ENCODE data around the gene POR. TPM values are rescaled to one million over a fixed set of nuclear protein-coding genes. Genes with fewer than 3 reads are reported as not detected.

Gene POR
- total and polyA plus RNA-seq, 2 donors (not counting 1 experiment from before 2014, with no cell fraction given) = 68.4 to 78.4 TPM

DNA sequence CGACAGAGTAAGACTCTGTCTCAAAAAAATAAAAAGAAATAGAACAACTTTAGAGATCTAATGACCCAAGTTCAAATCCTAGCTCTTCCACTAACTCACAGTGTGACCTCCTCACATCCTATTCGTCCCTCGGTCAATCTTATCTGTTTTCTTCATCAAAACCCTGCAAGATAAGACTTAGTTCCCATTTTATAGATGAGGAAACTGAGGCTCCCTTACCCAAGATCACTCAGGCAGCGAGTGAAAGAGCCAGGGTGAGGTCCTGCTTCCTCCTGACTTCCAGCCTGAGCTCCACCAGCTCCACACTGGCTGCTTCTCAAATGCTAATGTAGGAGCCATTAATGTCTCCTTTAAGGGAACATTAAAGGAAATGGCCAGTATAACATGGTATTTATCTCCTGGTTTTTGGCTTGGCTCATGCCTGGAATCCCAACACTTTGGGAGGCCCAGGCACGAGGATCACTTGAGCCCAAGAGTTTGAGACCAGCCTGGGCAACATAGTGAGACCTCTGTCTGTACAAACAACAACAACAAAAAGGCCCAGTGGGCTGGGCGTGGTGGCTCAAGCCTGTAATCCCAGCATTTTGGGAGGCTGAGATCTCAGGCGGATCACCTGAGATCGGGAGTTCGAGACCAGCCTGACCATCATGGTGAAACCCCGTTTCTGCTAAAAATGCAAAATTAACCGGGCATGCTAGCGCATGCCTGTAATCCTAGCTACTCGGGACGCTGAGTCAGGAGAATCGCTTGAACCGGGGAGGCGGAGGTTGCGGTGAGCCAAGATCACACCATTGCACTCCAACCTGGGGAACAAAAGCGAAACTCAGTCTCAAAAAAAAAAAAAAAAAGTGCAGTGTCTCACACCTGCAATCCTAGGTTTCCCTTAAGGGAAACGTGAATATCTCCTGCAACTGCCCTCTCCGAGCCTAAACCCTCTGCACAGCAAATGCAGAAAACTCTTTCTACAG is 39.6 kb upstream of the POR start:
- WGBS (ENCODE audit: insufficient coverage) = 91% methylated on average over 20 of the region's 21 CpGs
- Mint-ChIP-seq H3K4me3 (no peak overlapping the region), H3K27me3 (no peaks in the 10 kb centered on the region), H3K9me3 (ENCODE audit: insufficient read depth) (no peaks in the 10 kb centered on the region), H3K27ac (no peak overlapping the region), H3K4me1 (peaks cover 21% of the 10 kb centered on the region)
- intact Hi-C loops (cut with micrococcal nuclease) = no loop called here
- Histone ChIP-seq H3K4me2 (replicated peaks; ENCODE audit: low read depth, low read length, poor library complexity, severe bottlenecking) (no peak overlapping the region), H3K4me1 (ENCODE audit: control insufficient read depth in 2 of 2, insufficient read depth in 2 of 2, low read length in 2 of 2) (peaks cover 18 to 19% of the 10 kb centered on the region in 2 donors), H2AFZ (ENCODE audit: insufficient read depth, low read depth, low read length, poor library complexity, severe bottlenecking) (no peak overlapping the region), H3K27ac (ENCODE audit: low read length in 2 of 2) (no peak overlapping the region), H4K20me1 (ENCODE audit: control insufficient read depth, insufficient read depth, low read length, poor library complexity, severe bottlenecking) (no peaks in the 10 kb centered on the region), H3K79me2 (ENCODE audit: control insufficient read depth, insufficient read depth, low read length) (peaks cover 21% of the 10 kb centered on the region), H3K36me3 (replicated peaks in 1 of 2; ENCODE audit: control extremely low read depth in 1 of 2, control insufficient read depth in 1 of 2, extremely low read depth in 1 of 2, insufficient read depth in 2 of 2, low read length in 1 of 2) (no peaks in the 10 kb centered on the region), H3K27me3 (replicated peaks in 1 of 4; ENCODE audit: control extremely low read depth in 1 of 4, control insufficient read depth in 3 of 4, insufficient read depth in 4 of 4, low read length in 3 of 4) (no peaks in the 10 kb centered on the region), H3K9ac (ENCODE audit: low read length) (no peak overlapping the region), H3K9me3 (ENCODE audit: control extremely low read depth in 1 of 3, control insufficient read depth in 2 of 3, insufficient read depth in 1 of 3, low read length in 2 of 3) (peaks cover 0 to 2% (median 0%) of the 10 kb centered on the region in 3 donors), H3K4me3 (ENCODE audit: control extremely low read depth in 1 of 5, extremely low read depth in 1 of 5, insufficient read depth in 1 of 5, low read depth in 2 of 5, low read length in 4 of 5) (no peak overlapping the region)
- POLR2A ChIA-PET = interaction anchor here (0.5 kb wide), 1 partner anchor 347 kb away, joined by 4 read pairs; no protein-coding TSS in a partner anchor
- ATAC-seq (ENCODE audit: low read depth) (no peak), DNase-seq (no peak)
- no peak for TF ChIP-seq EZH2 (IDR thresholded peaks at IDR 0.05; ENCODE audit: borderline replicate concordance, insufficient read depth, low read depth, low read length, poor library complexity, severe bottlenecking)
- TF ChIP-seq, protein P1, sequence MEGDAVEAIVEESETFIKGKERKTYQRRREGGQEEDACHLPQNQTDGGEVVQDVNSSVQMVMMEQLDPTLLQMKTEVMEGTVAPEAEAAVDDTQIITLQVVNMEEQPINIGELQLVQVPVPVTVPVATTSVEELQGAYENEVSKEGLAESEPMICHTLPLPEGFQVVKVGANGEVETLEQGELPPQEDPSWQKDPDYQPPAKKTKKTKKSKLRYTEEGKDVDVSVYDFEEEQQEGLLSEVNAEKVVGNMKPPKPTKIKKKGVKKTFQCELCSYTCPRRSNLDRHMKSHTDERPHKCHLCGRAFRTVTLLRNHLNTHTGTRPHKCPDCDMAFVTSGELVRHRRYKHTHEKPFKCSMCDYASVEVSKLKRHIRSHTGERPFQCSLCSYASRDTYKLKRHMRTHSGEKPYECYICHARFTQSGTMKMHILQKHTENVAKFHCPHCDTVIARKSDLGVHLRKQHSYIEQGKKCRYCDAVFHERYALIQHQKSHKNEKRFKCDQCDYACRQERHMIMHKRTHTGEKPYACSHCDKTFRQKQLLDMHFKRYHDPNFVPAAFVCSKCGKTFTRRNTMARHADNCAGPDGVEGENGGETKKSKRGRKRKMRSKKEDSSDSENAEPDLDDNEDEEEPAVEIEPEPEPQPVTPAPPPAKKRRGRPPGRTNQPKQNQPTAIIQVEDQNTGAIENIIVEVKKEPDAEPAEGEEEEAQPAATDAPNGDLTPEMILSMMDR (IDR thresholded peaks at IDR 0.05) = no peak
- CTCF ChIA-PET = no interaction called here
